Superior temporal gyrus (tissue), 1 donor: ENCODE data around the gene MLN.

Experiments
- DNase-seq: peaks from one replicate; pipeline ENCODE4 v3.0.0-alpha.2; 2016; ENCODE audit errors: extremely low spot score

Gene MLN

DNA sequence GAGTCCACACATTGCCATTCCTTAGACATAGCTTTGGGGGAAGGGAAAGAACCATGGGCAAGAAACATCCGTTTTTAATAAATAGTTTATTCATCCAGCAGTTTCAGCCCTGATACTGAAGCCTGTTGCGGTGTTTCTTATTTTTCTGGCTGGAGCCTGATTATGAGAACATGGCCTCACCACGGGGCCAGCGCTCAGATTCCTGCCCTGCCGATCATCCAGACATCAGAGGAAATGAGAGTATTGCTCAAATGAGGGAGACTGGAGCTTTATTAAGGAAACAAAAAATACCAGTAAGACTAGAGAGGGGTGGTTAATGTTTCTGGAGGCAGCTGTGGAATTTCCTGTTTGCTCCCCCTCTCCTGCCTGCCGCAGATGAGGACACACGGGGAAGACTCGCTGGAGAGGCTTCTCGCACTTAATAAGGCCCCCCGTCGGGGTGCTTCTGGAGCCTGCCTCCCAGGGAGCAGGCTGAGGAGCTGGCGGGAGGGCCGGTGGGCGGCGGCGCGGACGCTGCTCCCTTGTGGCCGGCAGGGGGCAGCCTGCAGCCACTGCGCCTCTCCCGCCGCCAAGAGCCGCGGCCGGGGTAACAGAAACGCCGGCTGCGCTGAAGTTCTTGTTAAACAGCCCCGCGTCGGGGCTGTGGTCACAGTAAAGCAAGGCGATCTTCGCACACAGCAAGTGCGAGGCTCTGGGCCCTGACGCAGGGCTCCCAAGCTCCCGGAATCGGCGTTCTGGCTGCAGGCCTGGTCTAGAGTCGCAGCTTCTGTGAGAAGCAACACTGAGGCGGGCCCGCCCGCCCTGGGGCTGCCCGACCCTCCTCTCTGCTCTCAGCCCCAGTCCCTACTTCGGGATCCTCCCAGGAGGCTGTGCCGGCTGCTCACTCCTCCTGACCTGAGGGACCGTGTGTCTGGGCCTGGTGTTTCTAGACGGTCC is 32.4 kb downstream of the MLN start:
- DNase-seq = peak; percentile 65

- DNase-seq = no peak
These were observed 33.0 kb downstream of the MLN start for GRCh38 chr6:33770833-33771145.

DNA sequence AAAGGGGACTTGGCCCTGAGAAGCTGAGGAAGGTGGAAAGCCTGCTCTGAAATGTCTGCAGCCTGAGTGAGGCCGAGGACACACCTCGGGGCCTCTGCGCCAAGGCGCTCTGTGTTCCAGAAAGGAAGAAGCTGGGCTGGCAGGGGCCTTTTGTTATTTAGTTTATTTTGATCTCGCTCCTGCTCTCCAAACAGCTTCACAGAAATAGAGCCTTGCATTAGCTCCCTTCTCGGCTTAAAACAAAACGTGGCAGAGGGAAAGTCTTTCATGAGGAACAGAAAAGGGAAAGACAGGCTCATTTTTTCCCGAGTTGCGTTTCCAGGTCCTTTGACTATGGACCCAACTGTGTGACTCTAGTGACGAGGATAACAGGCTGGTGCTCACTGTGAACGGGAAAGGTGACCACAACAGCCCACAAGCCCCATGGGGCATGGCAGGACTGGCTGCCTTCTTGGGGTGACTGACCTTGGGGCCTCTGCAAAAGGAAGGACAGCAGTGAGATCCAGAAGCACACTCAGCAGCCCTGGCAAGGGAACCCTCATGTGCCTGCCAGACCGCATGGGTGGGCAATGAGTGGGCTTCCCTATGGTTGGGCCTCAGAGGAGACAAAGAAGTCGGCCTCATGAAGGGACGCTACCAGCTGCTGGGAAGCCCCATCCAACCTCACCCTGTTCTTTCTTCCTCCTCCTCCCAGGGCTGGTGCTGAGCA is 33.5 kb downstream of the MLN start:
- no peak for DNase-seq

GRCh38 chr6:33769248-33769821 is 34.5 kb downstream of the MLN start:
- DNase-seq = no peak

DNA sequence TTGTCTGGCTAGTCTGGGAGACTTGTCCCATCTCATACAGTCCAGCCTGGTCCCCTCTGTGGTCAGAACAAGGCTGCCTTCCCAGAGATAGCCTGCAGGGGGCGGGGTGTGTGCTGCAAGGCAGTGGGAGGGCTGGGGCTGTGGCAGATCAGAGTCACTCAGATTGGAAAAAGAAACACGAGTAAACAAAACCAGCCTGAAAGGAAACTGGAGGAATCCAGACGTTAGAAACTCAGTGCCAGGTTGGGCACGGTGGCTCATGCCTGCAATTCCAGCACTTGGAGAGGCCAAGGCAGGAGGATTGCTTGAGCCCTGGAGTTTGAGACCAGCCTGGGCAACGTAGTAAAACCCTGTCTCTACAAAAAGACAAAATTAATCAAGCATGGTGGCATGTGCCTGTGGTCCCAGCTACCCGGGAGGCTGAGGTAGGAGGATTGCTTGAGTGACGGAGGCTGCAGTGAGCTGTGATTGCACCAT is 35.1 kb downstream of the MLN start:
- DNase-seq = peak; percentile 77

GRCh38 chr6:33766921-33767907 is 36.6 kb downstream of the MLN start:
- DNase-seq = no peak

GRCh38 chr6:33765368-33765767 is 38.4 kb downstream of the MLN start:
- no peak for DNase-seq

DNA sequence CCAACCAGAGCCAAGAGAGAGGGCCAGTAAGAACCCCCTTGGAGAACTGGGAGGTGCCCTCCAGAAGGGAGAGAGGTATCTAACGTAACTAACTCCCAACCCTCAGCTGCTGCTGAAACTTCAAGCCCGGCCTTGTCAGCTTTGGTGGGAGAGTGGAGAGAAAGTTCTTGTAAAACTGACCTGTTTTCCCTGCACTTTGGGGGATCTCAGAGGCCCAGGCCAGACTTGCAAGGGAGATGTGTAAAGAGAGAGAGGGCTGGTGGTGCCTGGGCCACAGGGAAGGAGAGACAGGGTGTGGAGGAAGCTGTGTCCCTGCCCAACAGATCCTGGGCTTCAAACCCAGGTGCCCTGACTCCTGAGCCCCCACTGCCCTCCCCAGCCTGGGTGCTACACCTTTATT is 39.8 kb downstream of the MLN start:
- no peak for DNase-seq

DNA sequence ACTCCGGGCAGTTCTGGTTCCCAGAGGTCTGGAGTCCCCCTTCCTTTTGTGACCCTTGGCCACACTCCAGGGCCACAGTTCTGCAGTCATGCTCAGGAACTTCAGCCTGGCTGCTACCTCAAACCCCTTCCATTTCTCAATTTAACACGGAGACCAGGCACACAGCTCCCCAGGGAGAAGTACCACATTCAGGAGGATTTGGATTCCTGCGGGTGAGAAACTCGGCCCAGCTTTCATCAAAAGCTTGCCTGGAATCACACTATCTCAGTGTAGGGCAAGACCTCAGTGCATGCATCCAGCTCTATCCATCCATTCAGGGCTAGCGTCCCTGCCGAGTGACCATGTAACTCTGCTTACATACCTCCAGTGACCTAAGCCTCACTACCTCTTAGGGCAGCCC is 40.3 kb downstream of the MLN start:
- no peak for DNase-seq

DNA sequence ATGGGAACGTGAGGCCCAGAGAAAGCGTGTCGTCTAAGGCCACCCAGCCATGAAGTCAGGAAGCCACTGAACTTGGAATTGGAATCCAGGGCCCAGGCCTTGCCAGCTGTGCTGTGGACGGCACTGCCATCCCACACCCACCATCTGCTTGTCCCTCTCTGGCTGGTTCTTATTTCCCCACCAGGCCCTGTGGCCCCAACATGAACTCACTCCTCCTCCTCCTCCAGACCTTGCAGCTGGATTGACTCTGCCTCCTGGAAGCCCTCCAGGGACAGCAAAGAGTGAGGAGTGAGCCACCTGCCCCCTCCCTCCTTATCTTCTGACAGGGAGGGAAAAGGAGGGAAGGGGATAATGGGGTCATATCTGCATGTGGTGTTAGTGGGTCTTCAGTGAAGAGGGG is 41.1 kb downstream of the MLN start:
- DNase-seq = no peak

- peak; percentile 79 for DNase-seq
These were observed 41.7 kb downstream of the MLN start for GRCh38 chr6:33761922-33762629.

DNA sequence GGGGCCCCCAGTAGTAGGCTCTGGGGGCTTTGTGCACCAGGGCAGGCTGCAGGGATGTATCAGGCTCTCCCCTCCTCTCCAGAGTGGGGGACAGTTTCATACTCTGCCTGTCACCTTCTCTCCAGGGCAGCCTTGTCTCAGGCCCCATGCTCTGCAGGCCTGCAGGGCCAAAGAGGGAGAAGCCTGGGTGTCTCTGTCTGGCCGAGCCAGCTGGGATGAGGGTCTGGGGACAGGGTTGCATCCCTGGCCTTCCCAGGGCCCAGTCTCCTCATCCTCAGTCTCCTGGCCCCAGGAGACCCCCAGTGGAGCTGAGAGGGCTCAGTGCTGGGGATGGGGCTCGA is 42.3 kb downstream of the MLN start:
- no peak for DNase-seq

GRCh38 chr6:33759887-33760629 is 43.7 kb downstream of the MLN start:
- no peak for DNase-seq

- no peak for DNase-seq
These were observed 45.0 kb downstream of the MLN start for GRCh38 chr6:33758815-33759216.

GRCh38 chr6:33757906-33758305 is 45.9 kb downstream of the MLN start:
- DNase-seq = no peak

DNA sequence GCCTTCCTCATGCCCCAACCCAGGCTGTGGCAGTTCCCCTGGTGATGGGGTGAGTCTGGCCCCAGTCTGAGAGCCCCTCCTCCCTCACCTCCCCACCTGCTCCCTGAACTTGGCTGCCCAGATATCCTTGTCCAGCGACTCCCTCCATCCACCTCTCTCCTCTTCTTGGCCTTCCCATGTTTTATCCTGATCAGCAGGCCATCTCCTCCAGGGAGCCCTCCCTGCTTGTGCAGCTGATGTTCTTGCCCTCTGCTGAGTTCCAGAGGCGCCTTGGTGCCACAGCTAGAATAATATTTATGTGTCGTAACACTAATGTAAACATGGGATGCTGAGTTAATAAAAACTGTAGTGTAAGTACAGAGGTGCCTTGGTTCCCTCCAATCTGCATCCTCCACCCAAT is 46.7 kb downstream of the MLN start:
- DNase-seq = no peak

GRCh38 chr6:33756211-33756954 is 47.4 kb downstream of the MLN start:
- DNase-seq = no peak

GRCh38 chr6:33755070-33755869 is 48.5 kb downstream of the MLN start:
- DNase-seq = no peak

DNA sequence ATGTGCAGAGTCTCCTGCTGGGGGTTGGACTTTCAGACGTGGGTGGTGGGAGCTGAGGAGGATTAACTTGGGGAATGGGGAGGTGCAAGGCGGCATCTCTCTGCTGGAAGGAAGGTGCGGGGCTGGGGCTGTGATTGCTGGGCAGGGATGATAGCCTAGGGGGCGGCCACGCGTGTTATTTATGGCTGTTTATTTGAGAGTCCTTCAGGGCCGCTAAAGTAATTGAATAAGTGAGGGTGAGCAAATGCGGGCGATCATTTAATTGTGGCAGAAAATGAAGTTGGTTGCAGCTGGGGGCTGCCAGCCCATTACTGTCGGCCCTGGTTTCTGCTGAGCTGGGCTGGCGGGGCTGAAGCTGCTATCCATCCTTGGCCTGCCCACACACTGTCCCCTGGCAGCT is 49.6 kb downstream of the MLN start:
- DNase-seq = no peak
